Stimulated activated CD8-positive, alpha-beta memory T cell treated with anti-CD3 and anti-CD28 coated beads, Interleukin-15, amount 100 ng/mL, for 24 hours (primary cell): ENCODE results near the gene WARS2.

ENCODE experiments used
- DNase-seq: peaks from one replicate; pipeline ENCODE4 v3.0.0-alpha.2; 2020; ENCODE audit warnings: low read depth

The WARS2 gene

DNA sequence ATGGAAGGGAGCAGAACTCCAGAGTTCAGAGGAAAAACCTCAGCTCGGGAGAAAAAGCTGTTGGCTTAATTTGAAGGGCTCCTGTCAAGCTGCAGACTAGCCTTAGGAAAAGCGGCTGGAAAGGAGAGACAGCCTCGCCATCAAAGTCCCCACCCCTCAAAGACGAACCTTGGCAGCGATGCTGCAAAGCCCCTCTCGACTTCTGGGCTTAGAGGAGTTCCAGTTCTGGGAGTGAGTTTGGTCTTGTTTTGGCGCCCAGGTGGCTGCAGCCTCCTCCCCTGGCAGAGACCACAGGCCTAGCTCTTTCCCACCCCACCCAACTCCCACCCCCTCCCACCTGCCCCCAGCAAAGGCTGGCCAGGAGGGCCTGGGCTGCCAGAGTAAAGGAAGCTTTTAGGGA lies 143.2 kb downstream of the WARS2 start:
- no peak for DNase-seq

DNA sequence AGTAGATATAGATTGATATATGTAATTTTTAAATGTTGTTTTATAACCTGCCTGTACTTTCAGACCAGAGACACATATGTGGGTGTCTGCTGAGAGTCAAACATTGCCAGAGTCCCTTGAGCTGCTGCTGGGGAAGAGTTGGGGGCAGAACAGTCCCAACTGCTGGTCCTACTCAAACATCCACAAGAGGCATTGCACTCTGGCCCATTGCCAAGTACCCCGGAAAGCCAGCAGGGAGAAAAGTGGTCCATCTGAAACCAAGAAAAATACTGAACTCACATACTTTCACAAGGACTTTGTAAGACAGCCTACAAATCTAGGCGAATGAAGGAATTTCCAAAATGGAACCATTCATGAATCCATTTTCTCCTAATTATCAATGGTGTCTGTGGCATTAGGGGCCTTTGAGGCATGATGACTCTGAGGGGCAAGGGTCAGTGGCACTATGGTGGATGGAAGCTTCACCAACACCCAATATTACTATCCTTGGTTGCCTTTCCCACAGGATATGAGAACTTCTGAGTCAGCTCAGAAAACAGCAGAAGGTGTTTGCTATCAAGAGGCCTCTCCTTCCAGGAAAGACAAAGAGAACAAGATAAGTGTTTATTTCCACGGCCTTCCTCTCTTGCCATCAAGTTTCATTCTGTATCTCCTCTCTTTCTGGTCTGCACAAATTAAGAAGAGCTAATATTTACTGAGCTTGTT lies 145.0 kb downstream of the WARS2 start:
- no peak for DNase-seq

DNA sequence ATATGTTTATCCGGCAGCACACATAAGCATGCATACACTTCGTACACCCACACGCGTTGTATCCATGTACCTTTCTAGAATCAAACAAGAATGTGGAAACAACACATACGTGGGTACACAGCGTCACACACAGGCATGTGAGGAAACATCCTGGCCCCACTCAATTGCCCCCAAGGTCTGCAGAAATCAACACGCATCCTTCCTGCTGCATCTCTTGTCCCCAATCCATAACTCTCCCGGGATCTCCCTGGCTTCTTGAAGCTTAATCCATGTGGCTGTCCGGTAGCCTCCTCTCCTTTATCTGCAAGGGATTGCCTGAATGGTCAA lies 146.8 kb downstream of the WARS2 start:
- DNase-seq = no peak

DNA sequence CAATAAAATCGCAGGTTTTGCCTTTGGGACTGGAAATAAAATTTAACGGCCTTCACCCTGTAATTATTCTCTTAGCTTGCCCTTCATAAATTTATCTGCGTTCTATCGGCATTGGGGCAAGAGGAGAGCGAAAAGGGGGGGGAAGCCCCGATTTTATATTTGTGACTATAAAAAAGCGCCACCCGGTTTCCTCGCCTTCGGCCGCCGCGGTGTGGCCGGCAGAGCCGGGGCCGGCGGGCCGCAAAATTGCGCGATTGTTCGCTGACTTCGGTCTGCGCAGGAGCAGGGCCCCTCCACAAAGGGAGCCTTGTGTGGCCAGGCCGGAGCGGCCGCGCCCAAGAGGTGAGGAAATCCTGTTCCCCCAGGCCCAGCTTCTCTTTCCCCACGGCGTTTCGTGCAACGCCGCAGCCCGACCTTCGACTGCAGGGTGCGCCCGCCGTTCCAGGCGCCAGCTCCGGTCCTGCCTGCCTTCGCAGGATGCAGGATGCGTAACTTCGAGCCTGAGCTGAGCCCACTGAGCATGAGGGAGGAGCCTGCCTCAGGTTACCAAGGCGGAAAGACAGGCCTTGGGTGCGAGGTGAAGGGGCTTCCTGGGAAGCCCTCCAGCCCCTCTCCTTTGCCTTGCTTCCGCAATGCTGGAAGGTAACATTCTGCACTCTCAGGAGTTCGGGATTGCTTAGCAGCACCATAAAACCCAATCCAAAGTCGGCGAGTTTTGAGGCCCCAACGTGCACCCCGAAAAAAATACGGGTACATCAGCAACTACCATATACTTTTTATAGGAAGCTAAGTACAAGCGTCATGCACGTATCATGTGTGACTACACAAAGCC lies 147.4 kb downstream of the WARS2 start:
- no peak for DNase-seq

DNA sequence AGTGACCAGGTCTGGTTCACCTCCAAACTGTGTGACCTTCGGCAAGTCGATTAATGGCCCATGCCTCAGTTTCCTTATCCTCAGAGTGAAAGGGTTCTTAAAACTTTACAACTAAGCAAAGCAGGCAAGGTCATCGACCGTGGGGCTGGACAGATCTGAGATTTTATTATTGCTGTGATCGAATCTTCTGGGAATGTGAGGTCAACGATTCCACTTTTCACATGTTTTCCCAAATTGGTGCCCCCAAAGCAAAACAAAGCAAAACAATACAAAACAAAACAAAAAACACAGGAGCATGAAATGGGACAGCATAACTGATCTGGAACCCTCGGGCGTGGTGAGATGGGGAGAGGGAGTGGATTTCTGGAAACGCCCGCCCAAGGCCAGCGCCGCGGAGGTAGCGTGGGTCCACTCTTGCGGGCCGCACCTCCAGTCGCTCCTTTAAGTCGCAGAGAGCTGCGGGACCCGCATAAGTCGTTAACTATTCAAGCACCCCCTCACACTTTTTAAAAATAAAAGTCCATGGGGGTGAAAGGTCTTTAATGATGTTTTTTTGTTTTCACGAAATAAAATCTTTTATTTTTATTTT lies 148.1 kb downstream of the WARS2 start:
- no peak for DNase-seq

DNA sequence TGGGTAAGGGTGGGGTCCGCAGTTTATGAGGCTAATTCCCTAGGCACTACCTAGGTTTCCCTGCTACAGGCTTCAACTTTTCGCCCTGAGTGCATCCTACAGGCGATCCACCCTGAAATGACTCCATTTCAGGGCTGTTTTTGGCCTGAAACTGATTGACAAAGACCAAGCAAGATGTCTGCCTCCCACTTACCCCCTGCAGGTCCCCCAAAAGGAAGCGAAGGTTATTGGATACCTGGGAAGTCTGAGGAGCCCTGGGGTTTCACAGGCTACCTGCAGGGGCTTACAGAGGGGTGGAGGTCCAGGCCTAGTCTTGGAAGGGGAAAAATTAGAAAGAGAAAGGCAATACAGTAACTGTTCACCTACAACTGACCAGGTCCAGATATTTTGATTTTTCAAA lies 149.0 kb downstream of the WARS2 start:
- no peak for DNase-seq

DNA sequence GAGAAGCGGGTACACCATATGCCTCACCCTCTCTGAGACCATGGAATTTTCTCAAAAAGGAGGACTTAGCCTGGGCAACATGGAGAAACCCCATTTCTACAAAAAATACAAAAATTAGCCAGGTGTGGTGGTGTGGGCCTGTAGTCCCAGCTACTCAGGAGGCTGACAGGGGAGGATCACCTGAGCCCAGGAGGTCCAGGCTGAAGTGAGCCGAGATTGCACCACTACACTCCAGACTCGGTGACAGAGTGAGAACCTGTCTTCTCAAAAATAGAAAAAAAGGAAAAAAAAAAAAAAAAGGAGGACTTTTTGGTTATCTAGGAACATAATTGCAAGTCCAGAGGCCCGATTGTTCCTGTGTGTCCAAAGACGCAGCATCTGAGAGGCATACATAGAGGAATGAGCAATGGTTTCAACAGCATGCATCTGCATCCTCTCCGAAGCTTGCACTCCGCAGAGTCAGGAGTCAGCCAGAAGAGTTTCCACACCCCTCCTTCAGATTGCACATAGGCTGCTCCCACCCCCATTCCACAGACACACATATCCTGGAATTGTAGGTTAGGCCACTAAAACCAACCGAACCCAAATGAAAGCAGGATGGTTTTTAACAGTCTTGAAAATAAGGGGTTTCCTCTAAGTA lies 149.8 kb downstream of the WARS2 start:
- no peak for DNase-seq

DNA sequence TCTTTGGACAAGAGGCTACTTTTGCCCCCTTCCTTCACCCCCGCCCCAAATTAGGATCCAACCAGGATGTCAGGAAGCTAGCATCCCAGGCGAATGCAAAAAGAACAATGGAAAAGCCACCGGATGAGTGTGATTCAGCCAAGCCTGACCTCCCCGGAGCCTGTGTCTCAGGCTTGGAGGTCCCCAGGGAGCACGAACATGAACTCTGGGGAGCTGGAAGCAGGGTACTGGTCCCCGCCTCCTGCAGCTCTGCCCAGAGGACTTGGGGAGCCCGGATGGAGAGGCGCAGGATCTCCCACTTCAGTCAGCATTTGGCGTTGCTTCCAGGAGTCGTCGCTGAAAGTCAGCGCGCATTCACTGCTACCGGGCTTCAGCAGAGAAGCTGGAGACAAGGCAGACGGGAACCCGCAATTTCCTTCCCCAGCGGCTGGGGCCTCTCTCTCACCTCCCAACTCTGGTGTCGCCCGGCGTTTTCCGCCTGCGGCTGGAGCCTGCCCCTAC lies 150.5 kb downstream of the WARS2 start:
- DNase-seq = no peak

DNA sequence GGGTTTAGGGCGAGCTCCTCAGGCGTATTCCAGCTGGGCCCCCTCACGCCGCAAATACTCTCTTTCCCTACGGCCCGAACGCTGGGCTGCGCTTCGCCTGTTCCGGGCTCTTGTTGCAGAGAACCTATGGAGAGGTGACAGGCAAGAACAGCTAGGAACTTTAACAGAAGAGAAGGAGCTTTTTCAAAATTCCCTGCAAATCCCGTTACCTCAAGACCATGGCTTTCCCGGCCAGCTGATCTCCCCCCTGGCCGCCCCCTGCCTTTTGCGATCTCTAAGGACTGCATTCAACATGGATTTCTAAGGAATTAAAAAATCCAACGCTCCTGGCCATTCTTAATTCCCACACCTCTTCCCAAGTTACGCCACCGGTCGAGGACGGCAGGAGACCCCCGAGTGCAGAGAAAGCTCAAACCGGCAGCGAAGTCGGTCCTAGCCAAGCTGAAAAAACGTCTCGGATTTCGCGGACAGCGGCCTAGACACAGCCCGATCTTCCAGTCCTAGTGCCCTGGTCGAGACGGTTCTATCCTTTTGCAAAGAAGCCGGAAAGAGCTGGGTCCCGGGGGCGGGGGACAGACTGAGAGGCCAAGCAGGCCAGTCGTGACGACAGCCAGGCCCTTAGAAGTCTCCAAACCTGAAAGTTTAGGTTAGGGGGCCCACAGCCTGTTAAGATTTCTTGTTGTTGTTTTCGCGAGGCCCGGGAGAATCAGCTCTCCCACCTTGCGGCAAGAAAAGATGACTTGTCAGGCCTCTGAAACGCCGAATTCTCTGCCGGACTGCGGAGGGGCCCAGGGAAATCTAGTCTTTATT lies 151.2 kb downstream of the WARS2 start:
- DNase-seq = no peak

DNA sequence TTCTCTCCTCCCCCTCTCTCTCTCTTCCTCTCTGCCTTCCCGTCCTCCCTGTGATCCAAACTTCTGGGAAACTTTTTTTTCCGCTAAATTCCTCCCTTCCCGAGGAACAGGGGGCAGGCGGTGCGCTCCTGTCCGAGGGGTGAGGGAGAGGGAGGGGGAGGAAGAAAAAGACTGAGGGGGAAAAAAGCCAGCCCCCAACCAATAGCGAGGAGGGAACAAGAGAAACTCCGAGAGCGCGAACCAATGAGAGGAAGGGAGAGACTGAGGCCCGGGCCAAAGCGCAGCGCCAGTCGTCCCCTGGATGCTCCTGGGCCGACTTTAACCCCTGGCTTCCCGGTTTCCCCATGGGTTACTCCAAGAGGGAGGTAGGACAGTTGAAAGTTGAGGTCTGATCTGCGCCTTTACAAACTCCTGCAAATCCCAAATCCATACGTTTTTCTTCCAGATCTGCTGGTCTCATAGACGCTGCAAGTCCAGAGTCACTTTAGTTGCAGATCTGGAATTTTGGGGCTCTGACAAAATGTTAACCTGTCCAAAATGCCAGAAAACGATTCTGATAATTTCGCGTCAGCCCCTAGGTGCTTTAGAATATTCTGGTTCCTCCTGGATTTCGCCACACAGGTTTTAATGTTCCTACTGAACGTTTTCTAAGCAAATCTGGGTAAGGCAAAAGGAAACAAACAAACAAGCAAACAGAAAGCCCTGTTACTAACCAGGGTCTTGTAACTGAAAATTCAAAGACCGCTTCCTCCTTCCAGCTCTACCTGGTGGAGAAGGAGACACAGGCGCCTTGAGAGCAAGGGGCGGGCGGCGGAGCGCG lies 152.1 kb downstream of the WARS2 start, which contains the start of gene TBX15:
TSS of gene TBX15 (minus strand) at position 158 of the 820 bp plus-strand sequence. CDS start 548 bp downstream, outside the sequence.
- DNase-seq = no peak

DNA sequence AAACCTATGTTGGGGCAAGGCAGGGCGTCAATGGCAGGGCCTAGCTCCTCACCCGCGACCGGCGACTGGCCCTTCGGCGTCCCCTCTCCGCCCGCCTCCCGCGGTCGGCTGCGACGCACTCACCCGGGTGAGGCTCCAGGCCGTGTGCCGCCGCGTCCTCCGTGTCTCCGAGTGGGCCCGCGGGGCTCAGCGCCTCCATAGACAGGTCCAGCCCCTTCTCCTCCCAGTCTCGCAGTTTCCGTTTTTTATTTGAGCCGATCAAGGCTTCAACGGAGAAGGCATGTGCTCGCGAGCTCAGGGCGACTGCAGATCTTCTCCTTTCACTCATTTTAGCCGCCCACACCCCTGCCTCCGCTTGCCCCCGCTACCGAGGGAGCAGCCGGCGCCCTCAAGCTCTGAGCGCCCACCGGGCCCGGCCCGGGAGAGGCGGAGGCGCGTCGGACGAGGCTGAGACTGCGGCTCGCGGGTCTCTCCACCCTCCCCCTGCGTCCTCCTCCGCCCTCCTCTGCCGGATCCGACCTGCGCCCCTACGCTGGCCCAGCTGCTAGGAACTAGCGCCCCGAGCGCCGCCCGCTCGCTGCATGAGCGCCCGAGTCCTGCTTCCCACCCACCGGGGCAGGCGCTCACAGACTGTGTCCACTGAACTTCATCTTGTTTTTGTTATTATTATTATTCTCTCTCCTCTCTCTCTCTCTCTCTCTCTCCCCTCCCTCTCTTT lies 152.8 kb downstream of the WARS2 start:
- DNase-seq = no peak

DNA sequence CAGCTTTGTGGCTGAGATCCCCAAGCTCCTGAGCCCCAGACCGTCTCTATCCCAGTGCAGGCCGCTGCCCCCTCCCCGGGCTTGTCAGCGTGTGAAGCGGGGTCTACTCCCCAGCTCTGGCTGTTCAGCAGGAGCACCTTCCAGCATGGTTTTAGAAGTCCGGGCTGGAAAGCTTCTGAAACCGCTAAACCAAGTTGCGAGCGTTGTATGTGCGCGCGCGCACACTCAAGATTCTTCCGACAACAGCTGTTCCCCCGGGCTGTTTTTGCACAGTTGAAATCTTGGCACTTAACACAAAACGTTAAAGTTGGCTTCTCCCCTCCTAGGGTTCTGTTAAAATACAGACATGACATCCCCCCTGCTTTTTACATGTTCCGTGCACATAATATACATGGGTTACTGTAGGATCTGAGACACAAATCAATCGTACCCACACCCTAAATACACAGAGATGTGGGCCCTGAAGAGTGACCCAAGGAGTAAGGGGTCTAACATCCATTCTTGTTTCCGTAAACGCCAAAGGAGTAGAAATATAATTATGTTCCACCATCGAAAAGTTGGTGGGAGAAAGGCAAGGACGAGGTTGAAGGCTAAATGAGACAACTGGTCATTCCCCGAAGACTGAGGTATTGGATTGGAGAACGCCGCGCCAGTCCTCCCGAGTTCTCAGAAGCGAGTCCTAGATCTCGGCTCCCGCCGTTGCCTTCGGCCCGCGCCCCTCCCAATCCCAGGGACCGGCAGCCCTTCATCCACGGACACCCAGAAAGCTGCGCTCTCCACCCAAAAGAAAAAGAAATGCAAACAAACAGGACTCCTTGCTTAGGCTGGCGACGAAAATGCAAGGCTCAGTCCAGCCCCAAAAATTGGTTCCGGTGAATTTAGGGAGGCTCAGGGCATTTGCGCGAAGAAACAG lies 153.6 kb downstream of the WARS2 start:
- no peak for DNase-seq

DNA sequence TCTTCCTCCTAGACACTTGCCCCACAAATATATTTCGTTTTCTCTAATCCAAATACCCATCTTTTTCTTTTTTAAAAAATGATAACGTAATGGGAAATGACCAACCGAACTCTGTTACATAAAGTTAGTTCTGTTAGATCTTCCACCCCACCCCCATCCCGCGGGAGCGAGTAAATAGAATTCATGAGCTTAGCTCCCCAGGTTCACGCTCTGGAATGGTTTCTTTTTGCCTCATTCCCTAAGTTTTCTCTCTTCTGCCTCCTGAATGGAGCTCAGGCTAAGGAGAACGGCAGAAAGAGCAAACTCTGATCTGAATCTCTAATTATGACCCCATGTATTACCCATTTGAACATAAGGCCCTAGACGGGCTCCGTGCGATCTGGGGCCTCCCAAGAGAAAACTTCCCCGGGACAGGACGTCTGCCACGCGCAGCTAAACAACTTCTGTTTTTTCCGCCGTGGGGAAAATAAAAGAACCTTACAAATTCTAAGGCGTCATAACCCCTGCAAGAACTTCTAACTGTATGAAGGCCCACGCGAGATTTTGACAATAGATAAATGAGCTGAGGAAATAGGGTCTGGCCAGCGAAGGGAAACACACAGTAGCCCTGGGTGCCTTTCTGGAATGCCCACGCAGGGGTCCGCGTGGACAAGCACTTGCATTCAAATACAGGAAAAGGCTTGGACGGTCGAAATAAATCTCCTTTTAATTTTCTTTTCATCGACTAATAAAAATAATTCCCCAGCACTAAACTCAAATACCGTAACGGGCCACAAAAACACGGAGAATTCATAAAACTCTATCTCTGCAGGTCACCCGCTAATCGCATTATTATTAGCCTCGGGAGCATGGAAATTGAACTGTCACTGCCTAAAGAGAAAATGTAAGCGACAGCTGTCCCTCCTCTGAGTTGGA lies 154.6 kb downstream of the WARS2 start:
- no peak for DNase-seq

DNA sequence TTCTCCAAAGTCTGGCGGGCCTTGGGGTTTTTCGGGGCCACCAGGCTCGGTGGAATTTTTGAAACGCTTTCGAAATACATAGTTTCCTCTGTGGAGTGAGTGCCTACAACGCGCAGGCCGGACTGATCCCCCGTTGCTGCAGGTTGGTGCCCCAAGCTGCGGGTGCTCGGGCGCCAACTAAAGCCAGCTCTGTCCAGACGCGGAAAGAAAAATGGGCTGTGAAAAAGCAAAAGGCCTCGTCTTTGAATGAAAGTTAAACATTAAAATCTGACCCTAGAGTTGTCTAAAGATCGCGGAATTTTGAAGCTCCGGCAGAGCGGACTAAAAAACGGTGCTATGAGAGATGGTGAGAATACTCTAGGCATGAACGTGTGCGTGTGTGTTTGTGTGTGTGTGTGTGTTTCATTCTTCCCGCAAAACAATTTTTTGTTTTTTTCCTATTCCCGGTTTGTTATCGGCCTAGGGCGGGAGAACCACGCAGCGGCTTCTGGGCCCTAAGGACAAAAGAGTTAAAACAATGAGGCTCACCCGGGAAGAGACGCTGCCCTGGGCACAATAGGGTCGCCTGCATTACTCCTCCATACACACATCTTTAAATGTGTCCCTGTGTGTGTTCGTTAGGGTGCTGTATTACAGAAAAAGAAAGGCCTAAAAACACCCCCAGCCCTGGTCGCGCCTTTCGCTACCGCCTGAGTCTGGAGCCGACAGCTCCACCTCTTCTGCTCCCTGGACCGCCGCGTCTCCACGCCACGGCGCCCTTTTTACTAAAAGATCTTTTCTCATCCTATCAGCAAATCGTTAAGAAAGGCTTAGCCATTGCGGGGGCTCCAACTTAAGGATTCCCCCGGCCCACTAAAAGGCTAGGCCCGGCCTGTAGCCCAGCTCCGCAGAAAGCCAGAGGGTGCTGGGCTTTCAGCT lies 155.5 kb downstream of the WARS2 start:
- DNase-seq = no peak

DNA sequence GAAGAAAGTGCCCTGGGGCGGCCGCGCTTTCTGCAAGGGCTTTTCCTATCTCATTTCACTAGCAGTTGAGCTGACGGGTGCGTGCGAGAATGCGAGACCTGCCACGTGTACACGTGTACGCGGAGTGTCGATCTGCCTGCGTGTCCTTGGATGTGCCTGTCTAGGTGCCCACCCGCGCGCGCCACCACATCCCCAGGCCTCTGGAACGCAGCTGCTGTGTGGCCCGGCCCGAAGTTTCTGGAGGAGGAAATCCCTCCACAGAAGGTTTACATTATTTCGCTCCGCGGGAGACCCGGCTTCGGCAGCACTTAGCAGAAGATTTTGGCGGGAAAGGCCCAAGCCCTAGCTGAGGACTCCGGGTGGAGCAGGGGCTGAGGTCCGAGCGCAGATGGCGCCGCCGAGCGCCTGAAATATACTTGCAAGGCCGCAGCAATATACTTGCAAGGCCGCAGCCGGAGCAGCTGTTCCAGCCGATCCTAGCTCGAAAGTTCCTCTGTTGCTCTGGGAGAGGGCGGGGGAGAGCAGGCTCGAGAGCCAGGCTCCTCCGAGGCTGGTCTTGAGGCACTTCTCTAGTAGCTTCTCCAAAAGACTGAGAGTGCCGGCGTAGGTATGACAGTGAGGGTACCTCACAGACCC lies 156.2 kb downstream of the WARS2 start:
- DNase-seq = no peak

DNA sequence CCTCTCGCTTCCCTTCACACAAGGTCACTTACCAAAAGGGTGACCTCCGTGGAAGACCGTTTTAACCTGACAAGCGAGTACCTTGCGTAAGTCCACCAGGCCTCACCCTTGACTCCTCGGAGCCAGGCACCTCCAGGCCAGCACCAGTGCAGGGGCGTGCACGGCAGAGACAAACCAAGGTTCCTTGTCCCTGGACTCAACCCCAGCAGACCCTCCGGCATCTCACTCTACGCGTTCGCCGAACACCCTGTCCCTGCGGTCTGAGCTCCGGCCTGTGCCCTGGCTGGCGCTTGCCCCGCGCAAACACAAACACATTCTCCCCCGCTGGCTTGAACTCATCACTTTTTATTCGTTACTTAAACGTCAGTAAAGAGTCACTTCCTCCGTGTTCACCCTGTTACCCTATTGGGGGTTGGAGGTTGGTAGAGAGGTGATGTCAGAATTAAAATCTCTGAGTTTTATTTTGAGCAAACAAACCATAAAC lies 156.9 kb downstream of the WARS2 start:
- no peak for DNase-seq
